Measurements from ENCODE around the gene RREB1.
"Not testable (repeated sequence)": the region's sequence is repeated elsewhere in the genome, so short reads cannot be mapped to it uniquely, and the experiment has no call there.

Gene RREB1

GRCh38 chr6:7267466-7268091, 159.8 kb downstream of the RREB1 start:
- DNase-seq, result no peak

- DNase-seq, result no peak
These were observed 160.6 kb downstream of the RREB1 start for GRCh38 chr6:7268362-7268761.

GRCh38 chr6:7268816-7269555, 161.2 kb downstream of the RREB1 start:
- no peak for DNase-seq

DNA sequence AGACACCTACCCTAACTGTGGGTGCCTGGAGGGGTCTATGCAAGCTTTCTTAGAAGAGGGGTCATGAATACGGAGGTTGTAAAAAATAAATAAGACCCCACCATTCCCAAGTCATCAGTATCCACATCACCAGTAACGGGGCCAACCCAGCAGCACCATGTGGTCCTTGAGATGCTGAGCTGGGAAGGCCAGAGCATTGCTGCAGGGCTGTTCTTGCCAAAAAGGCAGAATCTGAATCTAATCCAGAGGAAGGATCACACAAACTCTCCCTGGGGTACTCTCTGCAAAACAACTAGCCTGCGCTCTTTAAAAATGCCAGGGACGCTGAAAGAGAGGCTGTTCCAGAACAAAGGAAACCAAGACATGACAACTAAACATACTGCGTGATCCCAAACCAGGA, 162.1 kb downstream of the RREB1 start:
- no peak for DNase-seq

GRCh38 chr6:7270320-7271204, 162.8 kb downstream of the RREB1 start:
- no peak for DNase-seq

DNA sequence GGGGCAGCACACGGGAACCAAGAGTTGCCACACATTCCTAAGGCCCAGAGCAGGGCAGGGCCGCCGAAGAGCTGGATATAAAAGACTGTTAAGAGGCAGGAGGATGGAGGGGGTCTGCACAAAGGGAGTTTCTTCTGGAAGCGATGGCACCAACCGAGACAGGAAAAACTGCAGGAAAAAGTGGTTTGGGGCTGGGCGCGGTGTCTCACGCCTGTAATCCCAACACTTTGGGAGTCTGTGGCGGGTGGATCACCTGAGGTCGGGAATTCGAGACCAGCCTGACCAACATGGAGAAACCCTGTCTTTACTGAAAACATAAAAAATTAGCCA, 163.4 kb downstream of the RREB1 start:
- DNase-seq, result no peak

- no peak for DNase-seq
These were observed 165.9 kb downstream of the RREB1 start for GRCh38 chr6:7273709-7274108.

- not testable (repeated sequence) for DNase-seq
These were observed 166.8 kb downstream of the RREB1 start for GRCh38 chr6:7274525-7274924.

DNA sequence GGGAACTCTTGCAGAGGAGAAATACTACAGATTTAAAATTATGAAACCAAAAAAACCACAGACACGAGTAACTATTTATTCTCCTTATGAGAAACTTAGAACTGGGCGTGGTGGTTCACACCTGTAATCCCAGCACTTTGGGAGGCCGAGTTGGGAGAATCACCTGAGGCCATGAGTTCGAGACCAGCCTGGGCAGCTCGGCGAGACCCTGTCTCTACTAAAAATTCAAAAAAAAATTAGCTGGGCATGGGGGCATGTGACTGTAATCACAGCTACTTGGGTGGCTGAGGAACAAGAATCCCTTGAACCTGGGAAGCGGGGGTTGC, 168.4 kb downstream of the RREB1 start:
- DNase-seq, result no peak

- DNase-seq, result no peak
These were observed 174.5 kb downstream of the RREB1 start for GRCh38 chr6:7282097-7282906.

GRCh38 chr6:7283676-7284075, 175.9 kb downstream of the RREB1 start:
- DNase-seq, result no peak

DNA sequence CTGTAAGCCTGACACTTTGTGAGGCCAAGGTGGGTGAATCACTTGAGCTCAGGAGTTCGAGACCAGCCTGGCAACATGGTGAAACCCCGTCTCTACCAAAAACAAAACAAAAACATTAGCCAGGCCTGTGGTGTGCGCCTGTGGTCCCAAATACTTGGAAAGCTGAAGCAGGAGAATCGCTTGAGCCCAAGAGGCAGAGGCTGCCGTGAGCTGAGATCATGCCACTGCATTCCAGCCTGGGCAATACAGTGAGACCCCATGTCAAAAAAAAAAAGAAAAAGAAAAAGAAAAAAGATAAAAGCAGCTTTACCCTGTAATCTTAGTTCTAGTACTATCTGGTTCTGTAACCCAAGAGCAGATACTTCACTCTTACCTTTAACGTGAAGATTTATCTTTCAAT, 177.7 kb downstream of the RREB1 start:
- no peak for DNase-seq

DNA sequence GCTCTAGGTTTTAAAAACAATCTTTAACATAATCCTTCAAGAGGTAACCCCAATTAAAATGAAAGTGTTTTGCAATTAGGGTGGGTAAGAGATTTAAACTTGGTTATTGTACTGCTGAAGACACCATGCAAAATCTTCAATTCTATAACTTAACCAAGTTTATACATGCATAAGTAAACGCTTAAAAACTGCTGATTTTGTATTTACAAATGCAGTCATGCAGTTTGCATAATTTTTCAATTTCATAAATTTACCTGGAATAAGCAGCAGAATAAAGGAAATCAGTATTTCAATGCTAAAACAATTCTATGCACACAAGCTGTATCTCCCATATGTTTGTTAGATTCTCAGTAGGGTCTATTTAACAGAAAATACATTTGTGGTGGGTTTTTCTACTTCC, 182.3 kb downstream of the RREB1 start:
- DNase-seq, result no peak

GRCh38 chr6:7292596-7293255, 185.0 kb downstream of the RREB1 start:
- DNase-seq, result no peak

- DNase-seq, result no peak
These were observed 188.2 kb downstream of the RREB1 start for GRCh38 chr6:7295916-7296315.

- DNase-seq, result no peak
These were observed 188.8 kb downstream of the RREB1 start for GRCh38 chr6:7296602-7297001.

DNA sequence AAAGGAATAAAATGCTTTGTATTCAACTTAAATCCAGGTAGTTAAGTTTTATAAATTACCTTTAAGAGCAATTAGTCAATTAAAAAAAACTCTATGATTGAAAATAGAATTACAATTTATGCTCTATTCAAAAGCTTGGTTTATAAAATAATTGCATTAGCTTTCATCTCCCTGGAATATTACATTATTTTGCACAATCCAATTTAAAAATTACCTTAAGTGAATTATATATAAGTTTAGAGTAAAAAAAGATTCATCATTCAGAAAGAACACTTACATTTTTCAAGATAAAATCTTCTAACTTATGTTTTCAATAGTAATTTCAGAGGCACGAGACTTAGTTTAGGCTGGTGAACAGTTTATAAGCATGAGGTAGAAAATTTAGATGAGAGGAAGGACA, 190.4 kb downstream of the RREB1 start:
- no peak for DNase-seq

DNA sequence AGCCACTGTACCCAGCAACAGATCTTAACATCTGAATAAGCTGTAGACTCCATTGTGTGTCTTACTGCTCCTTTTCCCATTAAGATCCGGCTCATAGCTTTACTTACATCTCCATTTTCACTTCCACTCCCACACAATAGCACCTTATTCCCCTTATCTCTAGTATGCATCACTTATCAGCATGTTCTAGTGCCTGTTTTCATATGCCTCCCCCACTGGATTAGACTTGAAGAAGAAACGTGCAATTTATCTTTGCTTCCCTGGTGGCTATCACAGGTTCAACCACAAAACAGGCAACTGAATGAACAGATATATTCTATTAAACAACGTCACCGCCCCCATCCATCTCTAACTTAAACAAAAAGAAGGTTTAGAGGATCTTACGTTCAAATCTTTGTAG, 193.2 kb downstream of the RREB1 start:
- no peak for DNase-seq
